KOPT-K1 (cell line): ENCODE results near the gene CCDC63.

Experiments used
- H3K27ac ChIP-seq: fragments of 200-600 bp; sonication (generic); 2 replicates; pipeline ENCODE4 v1.5.1; 2016; ENCODE audit warnings: antibody characterized with exemption, mild to moderate bottlenecking, low read depth, low read length; ENCODE audit not compliant: poor library complexity, severe bottlenecking
- H3K36me3 ChIP-seq: fragments of 200-600 bp; sonication (generic); 2 replicates; pipeline ENCODE4 v1.5.1; 2017; ENCODE audit warnings: antibody characterized with exemption, mild to moderate bottlenecking, low read length, moderate library complexity; ENCODE audit not compliant: insufficient read depth
- H3K9me3 ChIP-seq: fragments of 200-600 bp; sonication (generic); 2 replicates; pipeline ENCODE4 v1.5.1; 2017; ENCODE audit warnings: antibody characterized with exemption, low read length, mild to moderate bottlenecking; ENCODE audit not compliant: insufficient read depth, poor library complexity, severe bottlenecking

Gene CCDC63

DNA sequence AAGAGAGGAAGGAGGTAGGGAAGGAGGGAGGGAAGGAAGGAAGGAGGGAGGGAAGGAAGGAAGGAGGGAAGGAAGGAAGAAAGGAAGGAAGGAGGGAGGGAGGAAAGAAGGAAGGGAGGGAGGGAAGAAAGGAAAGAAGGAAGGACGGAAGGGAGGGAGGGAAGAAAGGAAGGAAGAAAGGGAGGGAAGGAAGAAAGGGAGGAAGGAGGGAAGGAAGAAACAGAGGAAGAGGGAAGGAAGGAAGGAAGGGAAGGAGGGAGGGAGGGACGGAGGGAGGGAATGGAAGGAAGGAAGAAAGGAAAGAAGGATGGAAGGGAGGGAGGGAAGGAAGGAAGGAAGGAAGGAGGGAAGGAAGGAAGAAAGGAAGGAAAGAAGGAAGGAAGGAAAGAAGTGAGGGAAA lies 22.4 kb upstream of the CCDC63 start:
- Histone ChIP-seq H3K36me3 (no peaks in the 10 kb centered on the region), H3K9me3 (no peaks in the 10 kb centered on the region), H3K27ac (no peak overlapping the region)

DNA sequence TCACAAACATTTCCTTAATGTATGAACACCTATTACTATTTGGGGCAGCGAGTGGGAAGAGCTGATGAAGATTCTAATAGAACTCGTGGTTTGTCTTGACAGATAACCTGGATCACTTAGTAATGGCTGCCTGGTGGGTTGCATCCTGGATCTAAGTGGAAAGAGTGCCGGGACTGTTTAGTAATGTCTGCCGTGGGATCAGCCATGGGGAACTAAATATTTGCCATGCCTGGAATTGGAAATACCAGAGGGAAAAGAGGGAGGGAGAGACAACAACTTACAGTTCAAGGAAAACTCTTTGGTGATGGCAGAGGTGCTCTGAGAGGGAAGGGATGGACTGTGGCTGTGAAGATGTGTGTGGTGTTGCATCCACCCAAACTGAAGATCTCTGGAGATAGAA lies 21.3 kb upstream of the CCDC63 start:
- H3K36me3 ChIP-seq = no peaks in the 10 kb centered on the region
- no peaks in the 10 kb centered on the region for H3K9me3 ChIP-seq
- H3K27ac ChIP-seq = no peak overlapping the region

DNA sequence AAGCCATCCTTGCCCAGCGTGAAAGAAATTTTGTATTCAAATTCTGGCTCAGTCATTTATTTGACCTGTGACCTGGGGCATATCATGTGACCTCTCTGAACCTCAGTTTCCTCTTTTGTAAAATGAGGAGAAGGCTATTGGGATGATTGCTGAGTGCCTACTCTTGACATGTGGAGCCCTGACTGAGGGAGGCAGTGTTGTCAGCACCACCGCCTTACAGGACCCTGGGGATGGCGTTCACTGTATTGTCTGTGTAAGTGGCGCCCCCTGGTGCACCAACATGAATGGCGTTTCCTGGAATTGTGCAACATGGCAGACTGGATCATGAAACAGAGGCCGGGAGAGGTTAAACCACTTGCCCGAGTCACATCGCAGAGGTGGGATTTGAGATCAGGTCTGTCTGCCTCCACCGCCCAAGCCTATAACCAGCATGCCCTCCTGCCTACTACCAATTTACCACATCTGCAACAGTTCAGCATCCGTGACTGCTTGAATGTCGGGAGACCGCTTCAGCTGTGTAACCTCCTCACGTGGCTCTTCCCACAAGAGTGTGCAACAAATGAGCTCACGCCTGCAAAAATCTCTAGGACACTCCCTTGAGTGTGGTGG lies 20.1 kb upstream of the CCDC63 start:
- Histone ChIP-seq H3K36me3 (no peaks in the 10 kb centered on the region), H3K9me3 (no peaks in the 10 kb centered on the region), H3K27ac (no peak overlapping the region)

DNA sequence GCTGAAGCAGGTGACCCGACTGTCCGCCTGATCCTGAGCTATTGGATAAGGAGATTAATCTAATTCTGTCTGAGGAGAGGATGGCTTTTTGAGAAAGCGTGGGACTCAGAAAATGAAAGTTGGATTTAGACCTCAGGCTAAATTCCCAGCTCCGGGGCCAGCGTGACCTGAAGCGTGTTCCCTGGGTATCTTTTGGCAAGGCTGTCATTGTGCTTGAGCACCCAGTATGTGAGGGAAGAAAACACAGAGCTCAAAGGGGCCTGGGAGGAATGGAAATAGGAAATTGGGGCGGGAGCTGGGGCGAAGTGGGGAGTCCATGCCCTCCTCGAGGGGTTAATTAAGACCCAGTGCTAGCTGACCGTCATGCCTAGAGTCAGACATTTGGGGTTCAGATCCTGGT lies 17.5 kb upstream of the CCDC63 start:
- H3K36me3 ChIP-seq = no peaks in the 10 kb centered on the region
- no peaks in the 10 kb centered on the region for H3K9me3 ChIP-seq
- no peak overlapping the region for H3K27ac ChIP-seq

DNA sequence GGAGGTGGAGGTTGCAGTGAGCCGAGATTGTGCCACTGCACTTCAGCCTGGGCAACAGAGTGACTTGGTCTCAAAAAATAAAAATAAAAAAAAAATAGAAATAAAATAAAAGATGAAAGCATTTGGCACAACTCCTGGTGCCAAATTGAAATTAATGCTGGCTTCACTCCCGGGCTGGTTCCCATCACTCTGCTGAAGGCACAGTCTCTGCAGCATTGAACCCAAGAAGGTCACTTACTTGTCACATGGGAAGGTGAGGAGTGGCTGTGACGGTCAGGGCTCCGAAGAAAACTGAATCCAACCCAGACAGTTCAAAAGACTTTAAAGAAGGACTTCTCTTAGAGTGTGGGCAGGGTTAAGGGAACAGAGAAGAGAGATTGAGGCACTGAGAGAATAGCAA lies 10.5 kb upstream of the CCDC63 start:
- no peaks in the 10 kb centered on the region for H3K9me3 ChIP-seq
- no peak overlapping the region for H3K27ac ChIP-seq
- no peaks in the 10 kb centered on the region for H3K36me3 ChIP-seq

DNA sequence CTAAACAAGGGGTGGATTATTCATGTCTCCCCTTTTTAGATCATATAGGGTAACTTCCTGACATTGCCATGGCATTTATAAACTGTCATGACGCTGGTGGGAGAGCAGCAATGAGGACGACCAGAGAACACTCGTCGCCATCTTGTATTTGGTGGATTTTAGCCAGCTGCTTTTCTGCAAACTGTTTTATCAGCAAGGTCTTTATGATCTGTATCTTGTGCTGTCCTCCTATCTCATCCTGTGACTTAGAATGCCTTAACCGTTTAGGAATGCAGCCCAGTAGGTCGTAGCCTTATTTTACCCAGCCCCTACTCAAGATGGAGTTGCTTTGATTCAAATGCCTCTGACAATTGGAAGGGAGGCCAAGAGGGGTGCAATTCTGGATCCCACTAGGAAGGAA lies 5.8 kb upstream of the CCDC63 start:
- Histone ChIP-seq H3K27ac (no peak overlapping the region), H3K36me3 (no peaks in the 10 kb centered on the region), H3K9me3 (no peaks in the 10 kb centered on the region)

DNA sequence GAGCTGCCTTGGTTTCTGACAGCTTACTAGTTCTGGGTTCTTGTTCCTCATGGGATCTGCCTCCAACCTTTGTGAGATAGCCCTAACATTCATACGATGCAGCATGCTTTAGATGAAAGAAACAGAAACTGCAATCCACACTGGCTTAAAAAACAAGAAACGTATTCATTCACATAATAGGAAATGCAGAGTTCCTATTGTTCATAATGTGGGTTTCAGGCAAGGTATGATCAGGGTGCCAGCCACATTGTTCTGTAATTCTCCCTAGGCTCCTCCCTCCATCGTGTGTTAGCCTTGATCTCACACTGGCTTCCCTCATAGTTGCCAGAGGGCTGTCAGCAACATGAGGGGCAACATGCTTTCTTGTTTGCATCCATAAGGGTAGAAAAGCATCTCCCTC lies 2.7 kb upstream of the CCDC63 start:
- no peak overlapping the region for H3K27ac ChIP-seq
- H3K9me3 ChIP-seq = no peaks in the 10 kb centered on the region

DNA sequence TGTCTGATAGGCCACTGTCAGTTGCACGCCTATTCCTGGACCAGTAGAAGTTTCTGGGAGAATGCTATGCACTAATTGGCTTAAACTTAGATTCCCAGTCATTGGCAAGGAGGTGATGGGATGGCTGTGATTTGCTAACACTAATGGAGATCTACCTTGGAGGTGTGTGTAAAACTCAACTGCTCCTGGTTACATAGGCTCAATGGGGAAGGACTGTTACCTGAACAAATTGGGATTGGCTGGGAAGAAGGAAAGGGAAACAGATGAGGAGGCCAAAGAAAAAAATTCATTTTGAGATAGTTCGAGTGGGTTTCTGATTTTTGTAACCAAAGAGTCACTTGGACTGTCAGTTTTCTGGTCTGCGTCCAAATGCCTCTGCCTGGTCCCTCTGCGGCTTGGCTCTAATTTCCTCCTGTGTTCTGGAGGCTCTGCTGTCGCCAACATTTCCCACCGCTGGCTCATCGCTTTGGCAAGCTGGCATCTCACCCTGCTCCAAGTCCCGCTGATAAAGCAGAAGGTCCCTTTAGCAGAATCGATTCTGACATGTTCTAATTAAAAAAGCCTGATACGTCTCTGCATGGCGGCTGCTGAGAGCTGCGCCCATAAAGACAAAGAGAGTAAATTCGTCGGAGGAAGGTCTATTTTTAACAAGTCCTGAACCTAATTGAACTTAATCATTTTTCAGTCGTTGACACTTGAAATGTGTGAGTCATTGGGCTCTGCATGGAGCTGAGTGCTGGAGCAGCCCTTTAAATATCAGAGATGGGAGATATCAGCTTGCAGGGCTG lies 2.0 kb upstream of the CCDC63 start:
- Histone ChIP-seq H3K27ac (no peak overlapping the region), H3K9me3 (no peaks in the 10 kb centered on the region), H3K36me3 (no peaks in the 10 kb centered on the region)

More for the DNA sequence above, 2.7 kb upstream of the CCDC63 start:
- no peaks in the 10 kb centered on the region for H3K36me3 ChIP-seq

DNA sequence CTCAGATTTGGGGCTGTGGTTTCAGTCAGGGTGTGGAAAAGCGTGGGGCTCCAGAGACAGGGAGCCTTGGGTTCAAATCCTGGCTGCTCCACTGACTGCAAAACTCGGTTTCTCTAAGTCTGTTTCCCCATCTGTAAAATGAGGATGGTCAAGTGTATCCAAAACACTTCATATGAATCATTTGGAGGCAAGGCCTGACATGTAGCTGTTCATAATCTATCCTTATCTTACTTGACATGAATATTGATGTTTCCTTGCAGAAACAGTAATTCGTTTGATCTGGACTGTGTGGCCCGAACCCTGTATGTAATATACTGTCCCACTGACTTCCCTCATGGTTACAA lies 1.5 kb upstream of the CCDC63 start:
- Histone ChIP-seq H3K36me3 (no peaks in the 10 kb centered on the region), H3K27ac (no peak overlapping the region), H3K9me3 (no peaks in the 10 kb centered on the region)

DNA sequence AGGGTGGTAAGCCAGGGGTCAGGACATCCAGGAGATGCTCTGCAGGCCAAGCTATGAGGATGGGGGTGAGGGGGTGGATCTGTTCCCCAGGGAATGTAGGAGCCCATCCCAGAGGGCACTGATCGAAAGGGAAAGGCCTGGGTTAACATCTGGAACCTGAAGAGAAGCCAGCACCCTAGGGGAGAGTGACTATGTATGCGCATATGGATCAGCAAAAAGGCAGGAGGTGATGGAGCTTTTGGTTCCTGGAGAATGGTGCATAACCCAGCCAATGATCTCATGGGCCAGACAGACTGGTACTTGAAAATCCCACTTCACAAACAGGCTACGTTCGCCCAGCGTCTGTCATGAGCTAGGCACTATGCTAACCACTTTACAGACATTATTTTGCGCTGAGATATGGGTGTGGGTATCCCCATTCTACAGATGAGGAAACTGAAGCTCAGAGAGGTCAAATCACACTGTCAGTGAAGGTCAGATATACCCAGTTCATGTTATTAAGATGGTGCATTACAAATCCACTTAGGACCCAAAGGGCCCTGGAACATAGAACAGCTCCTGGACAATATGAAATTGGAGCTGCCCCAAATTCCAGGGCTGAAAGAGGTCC lies 1.6 kb downstream of the CCDC63 start:
- H3K27ac ChIP-seq = no peak overlapping the region
- no peaks in the 10 kb centered on the region for H3K9me3 ChIP-seq
- H3K36me3 ChIP-seq = no peaks in the 10 kb centered on the region

DNA sequence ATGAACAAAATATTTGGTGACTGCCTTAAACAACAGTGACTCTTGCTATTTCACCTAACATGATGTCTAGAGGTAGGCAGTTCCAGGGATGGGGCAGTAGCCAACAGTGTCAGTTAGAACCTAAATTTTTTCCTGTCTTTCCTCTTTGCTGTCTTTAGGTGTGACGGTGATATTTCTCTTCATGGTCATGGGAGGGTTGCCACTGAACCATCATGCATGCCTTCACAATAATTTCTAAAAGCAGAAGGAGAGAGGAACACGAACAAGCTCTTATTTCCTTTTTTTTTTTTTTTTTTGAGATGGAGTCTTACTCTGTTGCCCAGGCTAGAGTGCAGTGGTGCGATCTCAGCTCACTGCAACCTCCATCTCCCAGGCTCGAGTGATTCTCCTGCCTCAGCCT lies 2.4 kb downstream of the CCDC63 start:
- Histone ChIP-seq H3K9me3 (no peaks in the 10 kb centered on the region), H3K27ac (no peak overlapping the region), H3K36me3 (no peaks in the 10 kb centered on the region)

DNA sequence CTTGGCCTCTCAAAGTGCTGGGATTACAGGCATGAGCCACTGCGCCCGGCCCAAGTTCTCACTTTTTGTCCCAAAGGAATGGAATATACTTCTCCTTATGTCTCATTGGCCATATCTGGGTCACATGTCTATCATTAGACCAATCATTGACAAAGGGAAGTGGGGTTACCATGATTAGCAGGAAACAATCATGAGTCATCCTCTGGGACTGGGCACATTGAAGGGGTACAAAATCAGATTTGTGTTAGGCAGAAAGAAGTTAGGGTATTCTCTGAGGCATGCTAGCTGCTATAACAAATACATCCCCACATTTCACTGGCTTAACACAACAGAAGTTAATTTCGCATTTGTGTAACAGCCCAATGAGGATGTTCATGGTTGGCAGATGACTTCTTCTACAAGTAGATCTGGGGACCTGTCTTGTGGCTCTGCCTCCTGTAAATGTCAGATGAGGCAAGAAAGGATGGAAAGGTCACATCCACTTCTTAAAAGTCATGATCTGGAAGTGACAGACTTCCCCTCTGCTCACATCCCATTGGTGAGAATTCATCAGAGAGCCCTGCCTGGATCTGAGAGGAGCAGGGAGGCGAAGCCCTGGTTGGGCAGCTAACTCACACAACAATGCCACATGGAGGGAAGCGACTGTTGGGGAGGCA lies 3.1 kb downstream of the CCDC63 start:
- no peak overlapping the region for H3K27ac ChIP-seq
- no peaks in the 10 kb centered on the region for H3K9me3 ChIP-seq
- H3K36me3 ChIP-seq = no peaks in the 10 kb centered on the region

DNA sequence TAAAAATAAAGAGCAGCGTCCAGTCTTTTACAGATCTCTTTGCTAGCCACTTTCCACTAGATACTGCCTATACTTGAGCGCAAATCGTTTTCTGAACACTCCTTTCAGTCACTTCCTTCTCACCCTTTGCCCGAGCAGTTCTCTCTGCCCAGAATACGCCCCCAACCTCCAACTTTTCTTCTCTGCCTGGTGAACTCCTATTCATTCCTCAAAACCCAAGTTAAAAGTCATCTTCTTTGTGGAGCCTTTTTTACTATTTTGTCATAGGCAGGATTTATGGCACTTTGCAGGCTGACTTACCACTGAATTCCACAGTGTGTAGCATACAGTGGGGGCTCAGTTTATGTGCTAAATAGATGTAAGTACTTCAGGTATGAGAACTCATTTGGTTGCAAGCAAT lies 4.0 kb downstream of the CCDC63 start:
- Histone ChIP-seq H3K9me3 (no peaks in the 10 kb centered on the region), H3K27ac (no peak overlapping the region), H3K36me3 (no peaks in the 10 kb centered on the region)

DNA sequence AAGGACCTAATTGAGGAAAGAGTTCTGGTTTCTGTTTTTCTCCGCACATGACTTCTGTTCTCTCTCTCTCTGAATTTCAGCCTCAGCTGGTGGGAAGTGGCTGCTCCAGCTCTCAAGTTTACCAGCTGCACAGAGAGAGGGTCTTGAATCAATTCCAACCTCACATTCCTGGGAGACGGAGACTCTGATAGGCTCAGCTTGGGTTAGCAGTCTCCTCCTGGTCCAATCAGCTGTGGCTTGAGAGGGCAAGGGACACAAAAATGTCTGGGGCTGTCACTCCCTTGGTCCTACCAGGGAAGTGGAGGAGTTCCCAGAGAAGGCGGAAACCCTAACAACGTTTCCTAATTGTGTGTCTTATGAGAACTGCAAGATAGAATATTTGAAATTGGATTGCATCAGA lies 7.0 kb downstream of the CCDC63 start:
- no peaks in the 10 kb centered on the region for H3K9me3 ChIP-seq
- no peak overlapping the region for H3K27ac ChIP-seq
- H3K36me3 ChIP-seq = no peaks in the 10 kb centered on the region

DNA sequence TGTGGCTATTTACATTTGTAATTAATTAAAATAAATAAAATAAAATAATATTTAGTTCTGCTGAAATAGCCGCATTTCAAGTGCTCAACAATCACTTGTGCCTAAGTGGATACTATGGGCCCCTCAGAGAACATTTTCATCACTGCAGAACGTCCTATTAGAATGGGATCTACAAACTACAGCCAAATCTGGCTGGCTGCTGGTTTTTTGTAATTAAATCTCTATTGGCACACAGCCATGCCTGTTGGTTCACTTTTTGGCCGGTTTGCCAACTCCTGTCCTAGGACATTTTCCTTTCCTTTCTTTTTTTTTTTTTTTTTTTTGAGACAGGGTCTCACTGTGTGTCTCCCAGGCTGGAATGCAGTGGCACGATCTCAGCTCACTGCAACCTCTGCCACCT lies 9.8 kb downstream of the CCDC63 start:
- no peak overlapping the region for H3K27ac ChIP-seq
- no peaks in the 10 kb centered on the region for H3K9me3 ChIP-seq
- no peaks in the 10 kb centered on the region for H3K36me3 ChIP-seq
